ENCODE results near the gene NMNAT3. TPM values are rescaled to one million over a fixed set of nuclear protein-coding genes. Genes with fewer than 3 reads are reported as not detected.
A peak's percentile ranks its signal among the peaks of the same experiment; 100 is the strongest.
"Not testable (repeated sequence)": the region's sequence is repeated elsewhere in the genome, so short reads cannot be mapped to it uniquely, and the experiment has no call there.

NMNAT3 gene
- polyA plus RNA-seq, 1 donor: 15.1 TPM

DNA sequence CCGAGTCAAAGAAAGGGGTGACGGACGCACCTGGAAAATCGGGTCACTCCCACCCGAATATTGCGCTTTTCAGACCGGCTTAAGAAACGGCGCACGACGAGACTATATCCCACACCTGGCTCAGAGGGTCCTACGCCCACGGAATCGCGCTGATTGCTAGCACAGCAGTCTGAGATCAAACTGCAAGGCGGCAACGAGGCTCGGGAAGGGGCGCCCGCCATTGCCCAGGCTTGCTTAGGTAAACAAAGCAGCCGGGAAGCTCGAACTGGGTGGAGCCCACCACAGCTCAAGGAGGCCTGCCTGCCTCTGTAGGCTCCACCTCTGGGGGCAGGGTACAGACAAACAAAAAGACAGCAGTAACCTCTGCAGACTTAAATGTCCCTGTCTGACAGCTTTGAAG lies 86.6 kb downstream of the NMNAT3 start:
- DNase-seq; H3K36me3 ChIP-seq (ENCODE audit: control insufficient read depth, insufficient read depth, low read length); H3K9me3 ChIP-seq (ENCODE audit: control insufficient read depth, low read depth, low read length); H3K4me3 ChIP-seq (ENCODE audit: low read length); H3K27me3 ChIP-seq (ENCODE audit: control insufficient read depth, insufficient read depth, low read length); H3K4me1 ChIP-seq (ENCODE audit: control insufficient read depth, insufficient read depth, low read length); H3K27ac ChIP-seq (ENCODE audit: low read length): not testable (repeated sequence)
- no CpG with 5 or more reads among the region's 22 CpGs for WGBS (ENCODE audit: insufficient coverage, low lambda C conversion rate)

DNA sequence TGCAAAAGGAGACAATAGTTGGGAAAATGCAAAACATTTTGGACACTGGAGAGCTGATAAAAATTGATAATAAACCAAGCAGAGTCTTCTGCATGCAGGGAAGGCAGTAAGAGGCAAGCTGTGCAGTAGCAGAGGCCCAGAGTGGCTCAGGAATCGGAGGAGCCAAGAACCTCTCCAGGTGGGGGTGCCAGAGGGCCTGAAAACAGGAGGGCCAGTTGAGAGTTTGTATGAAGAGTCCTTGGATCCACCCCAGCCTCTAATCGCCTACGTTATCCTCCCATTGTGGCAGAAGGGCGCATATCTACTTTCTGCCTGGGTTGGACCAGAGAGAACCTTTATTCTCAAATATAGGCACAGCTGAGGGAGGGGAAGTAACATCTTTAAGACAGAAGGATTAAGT lies 89.3 kb downstream of the NMNAT3 start:
- no CpG with 5 or more reads among the region's 4 CpGs for WGBS (ENCODE audit: insufficient coverage, low lambda C conversion rate)
- no peak overlapping the region for H3K4me3 ChIP-seq (ENCODE audit: low read length)
- H3K27ac ChIP-seq (ENCODE audit: low read length): no peak overlapping the region
- H3K27me3 ChIP-seq (ENCODE audit: control insufficient read depth, insufficient read depth, low read length): no peaks in the 10 kb centered on the region
- no peaks in the 10 kb centered on the region for H3K9me3 ChIP-seq (ENCODE audit: control insufficient read depth, low read depth, low read length)
- no peaks in the 10 kb centered on the region for H3K36me3 ChIP-seq (ENCODE audit: control insufficient read depth, insufficient read depth, low read length)
- H3K4me1 ChIP-seq (ENCODE audit: control insufficient read depth, insufficient read depth, low read length): no peaks in the 10 kb centered on the region
- DNase-seq: peak in 1 of 2 donors; percentile 22

- Histone ChIP-seq H3K4me3 (ENCODE audit: low read length) (no peak overlapping the region), H3K36me3 (ENCODE audit: control insufficient read depth, insufficient read depth, low read length) (no peaks in the 10 kb centered on the region), H3K27ac (ENCODE audit: low read length) (no peak overlapping the region), H3K27me3 (ENCODE audit: control insufficient read depth, insufficient read depth, low read length) (no peaks in the 10 kb centered on the region), H3K4me1 (ENCODE audit: control insufficient read depth, insufficient read depth, low read length) (no peaks in the 10 kb centered on the region), H3K9me3 (ENCODE audit: control insufficient read depth, low read depth, low read length) (no peaks in the 10 kb centered on the region)
- no peak for DNase-seq
Observed at GRCh38 chr3:139587797-139588196, 90.0 kb downstream of the NMNAT3 start.

DNA sequence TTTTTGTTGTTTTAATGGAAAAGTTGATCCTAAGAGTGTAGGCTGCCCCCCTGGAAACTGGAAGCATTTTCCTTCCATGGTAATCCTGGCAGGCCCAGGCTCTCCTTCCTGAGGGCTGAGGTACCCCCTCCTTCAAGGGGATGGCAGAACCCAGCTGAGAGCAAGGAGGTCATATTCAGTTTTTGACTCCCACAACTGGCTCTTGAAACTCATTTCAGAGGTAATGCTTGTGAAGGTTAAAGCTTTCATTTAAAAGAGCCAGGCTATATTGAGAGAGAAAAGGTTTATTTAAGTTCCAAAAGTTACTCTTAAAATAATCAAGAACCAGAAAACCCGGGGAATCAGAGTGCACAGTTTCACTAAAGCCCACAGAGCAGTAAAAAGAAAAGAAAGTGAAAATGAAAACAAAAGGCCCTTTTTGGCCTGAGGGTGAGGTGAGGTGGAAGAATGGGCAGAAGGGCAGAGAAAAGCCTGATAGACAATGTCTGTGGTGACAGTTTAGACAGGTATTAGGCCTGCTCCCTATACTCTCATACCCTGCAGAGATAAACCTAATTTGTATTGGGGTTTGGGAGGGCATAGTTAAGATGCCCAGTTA lies 91.3 kb downstream of the NMNAT3 start:
- H3K4me3 ChIP-seq (ENCODE audit: low read length): no peak overlapping the region
- no peaks in the 10 kb centered on the region for H3K36me3 ChIP-seq (ENCODE audit: control insufficient read depth, insufficient read depth, low read length)
- H3K4me1 ChIP-seq (ENCODE audit: control insufficient read depth, insufficient read depth, low read length): no peaks in the 10 kb centered on the region
- H3K9me3 ChIP-seq (ENCODE audit: control insufficient read depth, low read depth, low read length): no peaks in the 10 kb centered on the region
- peak in 1 of 2 donors; percentile 5 for DNase-seq
- H3K27ac ChIP-seq (ENCODE audit: low read length): no peak overlapping the region
- WGBS (ENCODE audit: insufficient coverage, low lambda C conversion rate): 56% methylated on average over 1 of the region's 1 CpG
- H3K27me3 ChIP-seq (ENCODE audit: control insufficient read depth, insufficient read depth, low read length): no peaks in the 10 kb centered on the region

DNA sequence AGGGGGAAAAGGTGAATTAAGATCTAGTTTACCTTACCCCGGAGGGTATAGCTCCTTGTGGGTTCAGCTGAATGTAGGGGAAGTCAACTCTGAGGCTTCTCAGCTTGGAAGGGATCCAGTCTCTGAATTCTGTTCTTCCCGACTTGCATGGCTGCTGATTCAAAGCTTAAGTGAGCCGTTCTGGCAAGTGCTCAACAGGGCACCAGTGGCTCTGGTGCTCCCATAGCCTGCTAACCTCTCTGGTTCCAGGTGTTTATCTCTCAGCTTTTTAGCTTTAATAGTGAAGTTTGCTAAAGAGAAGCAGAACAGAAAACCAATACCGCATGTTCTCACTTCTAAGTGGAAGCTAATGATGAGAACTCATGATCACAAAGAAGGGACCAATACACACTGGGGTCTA lies 92.0 kb downstream of the NMNAT3 start:
- Histone ChIP-seq H3K4me3 (ENCODE audit: low read length) (no peak overlapping the region), H3K9me3 (ENCODE audit: control insufficient read depth, low read depth, low read length) (no peaks in the 10 kb centered on the region), H3K27me3 (ENCODE audit: control insufficient read depth, insufficient read depth, low read length) (no peaks in the 10 kb centered on the region), H3K4me1 (ENCODE audit: control insufficient read depth, insufficient read depth, low read length) (no peaks in the 10 kb centered on the region), H3K27ac (ENCODE audit: low read length) (no peak overlapping the region), H3K36me3 (ENCODE audit: control insufficient read depth, insufficient read depth, low read length) (no peaks in the 10 kb centered on the region)
- DNase-seq: no peak
- 83% methylated on average over 1 of the region's 4 CpGs for WGBS (ENCODE audit: insufficient coverage, low lambda C conversion rate)

DNA sequence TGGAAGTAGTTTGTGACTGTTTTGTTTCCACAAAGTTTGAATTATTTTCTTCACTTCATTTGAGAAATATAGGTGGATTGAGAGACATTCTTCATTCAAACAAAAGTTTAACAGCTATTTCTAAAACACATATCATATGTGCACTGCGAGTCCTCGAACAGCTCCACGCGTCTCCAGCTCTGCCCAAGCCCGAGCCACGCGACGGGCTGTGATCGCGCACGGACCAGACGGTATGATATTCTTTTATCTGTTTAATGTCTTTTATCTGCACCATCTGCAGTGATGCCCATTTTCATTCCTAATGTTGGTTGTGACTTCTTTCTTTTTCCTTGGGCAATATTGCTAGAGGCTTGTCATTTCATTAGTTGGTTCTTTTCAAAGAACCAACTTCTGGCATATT lies 94.1 kb downstream of the NMNAT3 start:
- not testable (repeated sequence) for H3K27me3 ChIP-seq (ENCODE audit: control insufficient read depth, insufficient read depth, low read length); H3K36me3 ChIP-seq (ENCODE audit: control insufficient read depth, insufficient read depth, low read length); H3K4me1 ChIP-seq (ENCODE audit: control insufficient read depth, insufficient read depth, low read length); H3K4me3 ChIP-seq (ENCODE audit: low read length); DNase-seq; H3K9me3 ChIP-seq (ENCODE audit: control insufficient read depth, low read depth, low read length); H3K27ac ChIP-seq (ENCODE audit: low read length)
- whole genome bisulfite sequencing (ENCODE audit: insufficient coverage, low lambda C conversion rate): 100% methylated on average over 3 of the region's 12 CpGs

DNA sequence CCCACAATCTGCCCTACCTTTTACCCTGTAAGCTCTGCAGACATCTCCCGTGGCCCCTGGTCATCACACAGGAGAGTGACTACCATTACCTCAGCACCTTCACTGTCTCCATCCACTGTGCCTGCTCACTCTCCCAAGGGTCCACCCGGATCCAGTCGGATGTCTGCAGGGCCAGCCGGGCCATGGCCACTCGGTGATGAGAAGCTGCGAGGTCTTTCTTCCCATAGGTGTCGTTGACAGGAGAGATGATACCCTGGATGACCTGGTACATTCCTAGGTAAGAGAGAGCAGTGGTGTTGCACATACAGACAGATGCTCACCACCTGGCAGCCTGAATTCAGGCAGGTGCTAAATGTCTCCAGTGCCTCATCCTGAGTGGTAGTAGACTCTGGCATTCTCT lies 99.0 kb downstream of the NMNAT3 start:
- Histone ChIP-seq H3K4me1 (ENCODE audit: control insufficient read depth, insufficient read depth, low read length) (no peaks in the 10 kb centered on the region), H3K9me3 (ENCODE audit: control insufficient read depth, low read depth, low read length) (no peaks in the 10 kb centered on the region), H3K36me3 (ENCODE audit: control insufficient read depth, insufficient read depth, low read length) (peaks cover 9% of the 10 kb centered on the region), H3K4me3 (ENCODE audit: low read length) (no peak overlapping the region), H3K27me3 (ENCODE audit: control insufficient read depth, insufficient read depth, low read length) (no peaks in the 10 kb centered on the region), H3K27ac (ENCODE audit: low read length) (no peak overlapping the region)
- DNase-seq: no peak
- no CpG with 5 or more reads among the region's 7 CpGs for WGBS (ENCODE audit: insufficient coverage, low lambda C conversion rate)

GRCh38 chr3:139577909-139578308 lies 99.9 kb downstream of the NMNAT3 start:
- H3K4me1 ChIP-seq (ENCODE audit: control insufficient read depth, insufficient read depth, low read length): no peaks in the 10 kb centered on the region
- H3K36me3 ChIP-seq (ENCODE audit: control insufficient read depth, insufficient read depth, low read length): peaks cover 9% of the 10 kb centered on the region
- no peaks in the 10 kb centered on the region for H3K9me3 ChIP-seq (ENCODE audit: control insufficient read depth, low read depth, low read length)
- no peak overlapping the region for H3K27ac ChIP-seq (ENCODE audit: low read length)
- DNase-seq: no peak
- no peak overlapping the region for H3K4me3 ChIP-seq (ENCODE audit: low read length)
- H3K27me3 ChIP-seq (ENCODE audit: control insufficient read depth, insufficient read depth, low read length): no peaks in the 10 kb centered on the region

DNA sequence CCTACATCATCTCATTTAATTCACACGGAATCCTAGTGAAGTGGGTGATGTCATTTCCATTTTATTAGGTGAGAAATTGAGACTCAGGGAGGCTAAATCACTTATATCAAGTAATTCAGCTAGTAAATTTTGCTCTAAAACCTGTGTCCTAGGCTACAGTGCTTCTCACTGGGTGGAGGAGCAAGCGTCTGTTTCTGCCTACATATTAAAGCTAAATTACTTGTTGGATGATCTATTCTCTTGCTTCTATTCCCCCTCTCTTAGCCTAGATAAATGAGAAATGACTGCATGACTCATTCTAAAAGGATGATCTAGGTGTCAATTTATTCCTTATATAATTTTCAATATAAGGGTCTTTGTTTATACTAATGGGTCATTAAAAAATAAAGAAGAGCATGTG lies 100.4 kb downstream of the NMNAT3 start:
- peaks cover 9% of the 10 kb centered on the region for H3K36me3 ChIP-seq (ENCODE audit: control insufficient read depth, insufficient read depth, low read length)
- no peaks in the 10 kb centered on the region for H3K4me1 ChIP-seq (ENCODE audit: control insufficient read depth, insufficient read depth, low read length)
- H3K4me3 ChIP-seq (ENCODE audit: low read length): no peak overlapping the region
- H3K27ac ChIP-seq (ENCODE audit: low read length): no peak overlapping the region
- no peaks in the 10 kb centered on the region for H3K9me3 ChIP-seq (ENCODE audit: control insufficient read depth, low read depth, low read length)
- DNase-seq: no peak
- no peaks in the 10 kb centered on the region for H3K27me3 ChIP-seq (ENCODE audit: control insufficient read depth, insufficient read depth, low read length)
- WGBS (ENCODE audit: insufficient coverage, low lambda C conversion rate): 100% methylated on average over 1 of the region's 2 CpGs

DNA sequence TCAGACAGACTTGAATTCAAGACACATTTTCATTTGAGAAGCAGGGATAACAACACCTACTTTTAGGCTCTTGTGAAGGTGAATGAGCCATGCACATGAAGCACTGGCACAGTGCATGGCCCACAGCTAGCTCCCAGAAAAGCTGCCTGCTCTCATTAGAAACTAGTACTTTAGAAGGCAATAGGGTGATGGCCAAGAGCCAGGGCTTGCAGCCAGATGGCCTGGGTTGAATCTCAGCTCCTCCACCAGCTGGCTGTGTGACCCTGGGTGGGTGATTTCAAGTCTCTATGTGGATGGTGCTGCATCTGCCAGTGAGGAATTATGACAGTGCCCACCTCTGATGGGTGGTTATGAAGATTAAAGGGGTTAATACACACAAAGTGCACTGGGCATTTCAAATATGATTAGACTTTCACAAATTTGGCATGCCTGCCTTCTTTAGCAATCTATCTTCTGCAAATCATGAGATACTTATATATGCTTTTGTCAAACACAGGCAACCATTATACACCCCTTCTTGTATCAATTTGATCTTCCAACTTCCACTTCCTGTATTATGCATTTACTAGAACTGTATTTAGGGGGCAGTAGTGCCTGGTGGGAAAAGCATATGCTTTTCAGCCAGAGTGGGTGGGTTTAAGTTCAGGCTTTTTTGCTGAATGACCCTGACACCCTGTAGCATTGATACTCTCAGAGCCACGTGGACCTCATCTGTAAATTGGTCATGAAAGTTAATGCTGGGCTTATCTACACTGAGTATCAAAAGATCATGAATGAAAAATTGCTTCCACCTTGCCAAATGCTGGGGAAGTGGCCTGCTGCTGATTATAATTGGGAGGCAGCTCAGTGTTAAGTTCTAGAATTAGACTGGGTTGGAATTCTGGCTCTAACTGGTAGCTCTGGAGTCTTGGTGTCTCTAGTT lies 103.5 kb downstream of the NMNAT3 start:
- peaks cover 3% of the 10 kb centered on the region for H3K9me3 ChIP-seq (ENCODE audit: control insufficient read depth, low read depth, low read length)
- no peak for DNase-seq
- H3K4me3 ChIP-seq (ENCODE audit: low read length): no peak overlapping the region
- H3K4me1 ChIP-seq (ENCODE audit: control insufficient read depth, insufficient read depth, low read length): no peaks in the 10 kb centered on the region
- H3K27me3 ChIP-seq (ENCODE audit: control insufficient read depth, insufficient read depth, low read length): no peaks in the 10 kb centered on the region
- H3K36me3 ChIP-seq (ENCODE audit: control insufficient read depth, insufficient read depth, low read length): peaks cover 12% of the 10 kb centered on the region
- no CpG with 5 or more reads among the region's 1 CpG for WGBS (ENCODE audit: insufficient coverage, low lambda C conversion rate)
- H3K27ac ChIP-seq (ENCODE audit: low read length): no peak overlapping the region
